Stimulated activated naive B cell treated with anti-CD40 and anti-IgM and Interleukin-4, amounts not matched to agents 10 μg/mL and 1 μg/mL and 100 μg/mL, for 72 hours (primary cell): Measurements from ENCODE around the gene CD38.

Source experiments
- ATAC-seq, 2 donors: fragments of 150-1000 bp; cut with Tn5 transposase; replicated peaks; 2 replicates each; pipeline ENCODE4 v1.10.0; 2021; ENCODE audit warnings: moderate library complexity in 1 of 2
- DNase-seq: peaks from one replicate; pipeline ENCODE4 v3.0.0; 2021
- H3K27ac Mint-ChIP-seq: one replicate; pipeline ENCODE4 v1.8.0; 2022; ENCODE audit warnings: mild to moderate bottlenecking, mixed read lengths
- H3K27me3 Mint-ChIP-seq, 2 donors: one replicate each; pipeline ENCODE4 v1.8.0; 2022; ENCODE audit warnings: mixed read lengths in 2 of 2
- H3K36me3 Mint-ChIP-seq, 2 donors: one replicate each; pipeline ENCODE4 v1.8.0; 2022; ENCODE audit warnings: mixed read lengths in 2 of 2, mild to moderate bottlenecking in 1 of 2
- H3K4me1 Mint-ChIP-seq, 2 donors: one replicate each; pipeline ENCODE4 v1.8.0; 2022; ENCODE audit warnings: mixed read lengths in 2 of 2, mild to moderate bottlenecking in 1 of 2
- H3K4me3 Mint-ChIP-seq, 2 donors: one replicate each; pipeline ENCODE4 v1.8.0; 2022; ENCODE audit warnings: mild to moderate bottlenecking in 2 of 2, mixed read lengths in 2 of 2, moderate library complexity in 1 of 2
- H3K9me3 Mint-ChIP-seq, 2 donors: one replicate each; pipeline ENCODE4 v1.8.0; 2022; ENCODE audit warnings: mixed read lengths in 2 of 2, mild to moderate bottlenecking in 1 of 2

CD38 gene

GRCh38 chr4:15874671-15875070 lies 96.5 kb downstream of the CD38 start:
- peaks cover 6 to 10% of the 10 kb centered on the region in 2 donors for H3K27me3 Mint-ChIP-seq
- no peak overlapping the region for H3K4me3 Mint-ChIP-seq
- H3K27ac Mint-ChIP-seq: no peak overlapping the region
- H3K36me3 Mint-ChIP-seq: peaks cover 13 to 18% of the 10 kb centered on the region in 2 donors
- peaks cover 10 to 11% of the 10 kb centered on the region in 2 donors for H3K4me1 Mint-ChIP-seq
- H3K9me3 Mint-ChIP-seq: peaks cover 14 to 31% of the 10 kb centered on the region in 2 donors
- DNase-seq: no peak
- ATAC-seq: no peak

- H3K4me3 Mint-ChIP-seq: peak overlapping the region in 1 of 2 donors; percentile 38
- peaks cover 10 to 11% of the 10 kb centered on the region in 2 donors for H3K4me1 Mint-ChIP-seq
- H3K9me3 Mint-ChIP-seq: peaks cover 14 to 31% of the 10 kb centered on the region in 2 donors
- ATAC-seq (peak; percentile 92 to 95), DNase-seq (peak; percentile 19)
- H3K27me3 Mint-ChIP-seq: peaks cover 5 to 9% of the 10 kb centered on the region in 2 donors
- peaks cover 13 to 18% of the 10 kb centered on the region in 2 donors for H3K36me3 Mint-ChIP-seq
- H3K27ac Mint-ChIP-seq: peak overlapping the region; percentile 83
Measured at GRCh38 chr4:15875663-15876460, 97.7 kb downstream of the CD38 start.

GRCh38 chr4:15878011-15878410 lies 99.9 kb downstream of the CD38 start:
- peaks cover 0 to 10% of the 10 kb centered on the region in 2 donors for H3K27me3 Mint-ChIP-seq
- peaks cover 10 to 31% of the 10 kb centered on the region in 2 donors for H3K9me3 Mint-ChIP-seq
- no peak for ATAC-seq
- H3K27ac Mint-ChIP-seq: no peak overlapping the region
- peaks cover 12 to 17% of the 10 kb centered on the region in 2 donors for H3K36me3 Mint-ChIP-seq
- H3K4me1 Mint-ChIP-seq: peaks cover 12 to 17% of the 10 kb centered on the region in 2 donors
- no peak for DNase-seq
- H3K4me3 Mint-ChIP-seq: no peak overlapping the region

GRCh38 chr4:15881820-15882219 lies 103.7 kb downstream of the CD38 start:
- H3K4me3 Mint-ChIP-seq: no peak overlapping the region
- no peak for DNase-seq
- peaks cover 4 to 5% of the 10 kb centered on the region in 2 donors for H3K36me3 Mint-ChIP-seq
- peaks cover 4 to 14% of the 10 kb centered on the region in 2 donors for H3K4me1 Mint-ChIP-seq
- ATAC-seq: no peak
- H3K9me3 Mint-ChIP-seq: peaks cover 6 to 14% of the 10 kb centered on the region in 2 donors
- peaks cover 0 to 4% of the 10 kb centered on the region in 2 donors for H3K27me3 Mint-ChIP-seq
- no peak overlapping the region for H3K27ac Mint-ChIP-seq

DNA sequence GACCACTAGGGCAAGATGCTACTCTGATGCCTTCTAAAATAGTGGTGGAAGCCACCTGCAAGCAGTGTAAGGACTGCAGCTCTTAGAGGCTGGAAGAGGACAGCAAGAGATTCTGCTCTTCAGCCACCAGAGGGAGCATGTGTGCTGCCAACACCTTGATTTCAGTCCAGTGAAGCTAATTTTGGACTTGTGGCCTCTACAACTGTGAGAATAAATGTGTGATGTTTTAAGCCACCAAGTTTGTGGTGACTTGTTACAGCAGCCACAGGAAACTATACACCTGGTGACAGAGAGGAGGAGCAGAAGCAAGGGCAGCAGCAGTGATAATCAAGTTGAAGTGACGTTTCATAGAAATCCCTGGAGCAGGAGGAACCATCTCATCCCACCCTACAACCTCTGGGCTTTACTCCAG lies 104.6 kb downstream of the CD38 start:
- Mint-ChIP-seq H3K4me3 (no peak overlapping the region), H3K36me3 (peaks cover 4 to 5% of the 10 kb centered on the region in 2 donors), H3K27ac (no peak overlapping the region), H3K4me1 (peaks cover 4 to 14% of the 10 kb centered on the region in 2 donors), H3K9me3 (peaks cover 6 to 8% of the 10 kb centered on the region in 2 donors), H3K27me3 (peaks cover 0 to 4% of the 10 kb centered on the region in 2 donors)
- peak; percentile 96 to 98 for ATAC-seq
- peak; percentile 59 for DNase-seq

- Mint-ChIP-seq H3K4me3 (no peak overlapping the region), H3K36me3 (no peaks in the 10 kb centered on the region), H3K4me1 (peaks cover 4 to 14% of the 10 kb centered on the region in 2 donors), H3K27me3 (peaks cover 0 to 4% of the 10 kb centered on the region in 2 donors), H3K9me3 (no peaks in the 10 kb centered on the region), H3K27ac (no peak overlapping the region)
- no peak for ATAC-seq
- no peak for DNase-seq
Measured at GRCh38 chr4:15883610-15884243, 105.6 kb downstream of the CD38 start.

GRCh38 chr4:15884666-15885065 lies 106.5 kb downstream of the CD38 start:
- Mint-ChIP-seq H3K27ac (no peak overlapping the region), H3K4me1 (peaks cover 4 to 14% of the 10 kb centered on the region in 2 donors), H3K27me3 (peaks cover 0 to 4% of the 10 kb centered on the region in 2 donors), H3K4me3 (no peak overlapping the region), H3K9me3 (no peaks in the 10 kb centered on the region), H3K36me3 (no peaks in the 10 kb centered on the region)
- no peak for DNase-seq
- no peak for ATAC-seq

DNA sequence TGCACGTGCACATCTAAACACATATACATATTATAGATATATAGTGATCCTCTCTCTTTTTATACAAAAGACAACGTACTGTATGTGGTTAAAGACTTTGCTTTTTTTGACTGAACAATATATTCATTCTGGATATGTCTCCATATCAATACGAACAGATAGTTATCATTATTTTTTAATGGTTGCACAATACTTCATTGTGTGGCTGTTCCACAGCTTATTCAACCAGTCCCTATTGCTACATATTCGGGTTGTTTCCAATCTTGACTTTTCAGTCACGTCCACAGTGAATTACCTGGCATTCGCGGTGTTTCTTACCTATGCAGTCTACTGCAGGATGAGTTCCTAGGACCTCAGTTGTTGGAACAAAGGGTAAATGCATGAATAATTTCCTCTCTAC lies 107.3 kb downstream of the CD38 start:
- no peaks in the 10 kb centered on the region for H3K9me3 Mint-ChIP-seq
- H3K27me3 Mint-ChIP-seq: peaks cover 0 to 4% of the 10 kb centered on the region in 2 donors
- ATAC-seq (no peak), DNase-seq (no peak)
- no peak overlapping the region for H3K4me3 Mint-ChIP-seq
- H3K4me1 Mint-ChIP-seq: peaks cover 8 to 20% of the 10 kb centered on the region in 2 donors
- H3K36me3 Mint-ChIP-seq: no peaks in the 10 kb centered on the region
- no peak overlapping the region for H3K27ac Mint-ChIP-seq

GRCh38 chr4:15888515-15888914 lies 110.4 kb downstream of the CD38 start:
- no peak overlapping the region for H3K4me3 Mint-ChIP-seq
- no peak for DNase-seq
- no peak overlapping the region for H3K27ac Mint-ChIP-seq
- H3K4me1 Mint-ChIP-seq: peaks cover 16 to 26% of the 10 kb centered on the region in 2 donors
- no peak for ATAC-seq
- H3K27me3 Mint-ChIP-seq: no peaks in the 10 kb centered on the region
- H3K9me3 Mint-ChIP-seq: no peaks in the 10 kb centered on the region
- H3K36me3 Mint-ChIP-seq: no peaks in the 10 kb centered on the region

GRCh38 chr4:15890246-15890829 lies 112.2 kb downstream of the CD38 start:
- DNase-seq: no peak
- H3K27me3 Mint-ChIP-seq: no peaks in the 10 kb centered on the region
- no peak overlapping the region for H3K27ac Mint-ChIP-seq
- H3K4me1 Mint-ChIP-seq: peaks cover 16 to 23% of the 10 kb centered on the region in 2 donors
- no peaks in the 10 kb centered on the region for H3K9me3 Mint-ChIP-seq
- ATAC-seq: peak; percentile 72
- H3K4me3 Mint-ChIP-seq: no peak overlapping the region
- H3K36me3 Mint-ChIP-seq: no peaks in the 10 kb centered on the region

GRCh38 chr4:15891312-15891711 lies 113.2 kb downstream of the CD38 start:
- peak overlapping the region in 1 of 2 donors; percentile 51 for H3K4me3 Mint-ChIP-seq
- ATAC-seq: peak; percentile 87 to 88
- H3K4me1 Mint-ChIP-seq: peaks cover 16 to 23% of the 10 kb centered on the region in 2 donors

GRCh38 chr4:15893962-15894361 lies 115.8 kb downstream of the CD38 start:
- H3K4me1 Mint-ChIP-seq: peaks cover 16 to 23% of the 10 kb centered on the region in 2 donors
- no peak for DNase-seq
- no peak overlapping the region for H3K27ac Mint-ChIP-seq

More at GRCh38 chr4:15891312-15891711, 113.2 kb downstream of the CD38 start:
- DNase-seq: peak; percentile 23
- H3K27ac Mint-ChIP-seq: no peak overlapping the region
- H3K36me3 Mint-ChIP-seq: no peaks in the 10 kb centered on the region
- H3K9me3 Mint-ChIP-seq: no peaks in the 10 kb centered on the region
- no peaks in the 10 kb centered on the region for H3K27me3 Mint-ChIP-seq

DNA sequence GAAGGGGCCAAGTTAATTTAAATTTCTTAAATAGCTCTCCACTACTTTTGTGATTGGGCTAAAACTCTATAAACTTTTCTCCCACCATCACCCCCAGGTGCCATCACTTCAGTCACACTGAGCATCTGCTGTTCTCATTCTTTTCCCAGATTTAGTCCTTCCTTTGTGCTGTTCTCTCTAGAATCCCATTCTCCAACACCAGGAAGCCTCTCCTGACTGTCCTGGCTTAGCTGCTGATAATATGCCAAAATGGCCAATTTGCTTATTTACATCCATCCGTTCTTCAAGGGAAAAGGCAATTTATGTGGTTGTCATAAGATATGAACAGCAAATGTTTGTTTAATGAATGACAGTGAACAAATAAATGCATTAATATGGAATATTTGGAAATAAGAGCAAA lies 116.3 kb downstream of the CD38 start:
- Mint-ChIP-seq H3K27ac (no peak overlapping the region), H3K36me3 (no peaks in the 10 kb centered on the region), H3K27me3 (peaks cover 0 to 12% of the 10 kb centered on the region in 2 donors), H3K9me3 (no peaks in the 10 kb centered on the region), H3K4me1 (peaks cover 16 to 23% of the 10 kb centered on the region in 2 donors), H3K4me3 (no peak overlapping the region)
- ATAC-seq (no peak), DNase-seq (no peak)

More at GRCh38 chr4:15893962-15894361, 115.8 kb downstream of the CD38 start:
- H3K9me3 Mint-ChIP-seq: no peaks in the 10 kb centered on the region
- no peak for ATAC-seq
- peaks cover 0 to 8% of the 10 kb centered on the region in 2 donors for H3K27me3 Mint-ChIP-seq
- no peak overlapping the region for H3K4me3 Mint-ChIP-seq
- H3K36me3 Mint-ChIP-seq: no peaks in the 10 kb centered on the region
